Smooth muscle cell (in vitro differentiated cells): Measurements from ENCODE around the gene VSTM4. TPM values are rescaled to one million over a fixed set of nuclear protein-coding genes. Genes with fewer than 3 reads are reported as not detected.

Source experiments
- DNase-seq: peaks from one replicate; lab custom pipeline; 2025; ENCODE audit not compliant: unreplicated experiment; lab: John Stamatoyannopoulos, UW
- H2AFZ ChIP-seq: fragments of 200-600 bp; sonication (generic); 2 replicates; pipeline ENCODE4 v1.6.0; 2016; ENCODE audit warnings: antibody characterized with exemption, low read depth, mild to moderate bottlenecking
- H3F3A ChIP-seq: fragments of 200-600 bp; sonication (generic); 2 replicates; pipeline ENCODE4 v1.6.0; 2017; ENCODE audit warnings: antibody characterized with exemption, low read depth
- H3K27ac ChIP-seq: fragments of 200-600 bp; sonication (generic); 2 replicates; pipeline ENCODE4 v1.5.1; 2016; ENCODE audit warnings: low read depth, mild to moderate bottlenecking
- H3K27me3 ChIP-seq: fragments of 200-600 bp; sonication (generic); 2 replicates; pipeline ENCODE4 v1.6.1; 2016; ENCODE audit warnings: low read depth, mild to moderate bottlenecking
- H3K36me3 ChIP-seq: fragments of 200-600 bp; sonication (generic); 2 replicates; pipeline ENCODE4 v1.5.1; 2016; ENCODE audit warnings: low read depth
- H3K4me1 ChIP-seq: fragments of 200-600 bp; sonication (generic); 2 replicates; pipeline ENCODE4 v1.5.1; 2016; ENCODE audit warnings: low read depth
- H3K4me2 ChIP-seq: fragments of 200-600 bp; sonication (generic); 2 replicates; pipeline ENCODE4 v1.6.0; 2016; ENCODE audit warnings: mild to moderate bottlenecking
- H3K4me3 ChIP-seq: fragments of 200-600 bp; sonication (generic); 2 replicates; pipeline ENCODE4 v1.5.1; 2016; ENCODE audit warnings: mild to moderate bottlenecking
- H3K79me2 ChIP-seq: fragments of 200-600 bp; sonication (generic); 2 replicates; pipeline ENCODE4 v1.6.0; 2016; ENCODE audit warnings: low read depth, mild to moderate bottlenecking
- H3K9ac ChIP-seq: fragments of 200-600 bp; sonication (generic); 2 replicates; pipeline ENCODE4 v1.6.0; 2016; ENCODE audit warnings: low read depth
- H3K9me3 ChIP-seq: fragments of 200-600 bp; sonication (generic); replicated peaks from 2 replicates; pipeline ENCODE4 v1.5.1; 2016; ENCODE audit warnings: low read depth
- H4K20me1 ChIP-seq: fragments of 200-600 bp; sonication (generic); 2 replicates; pipeline ENCODE4 v1.6.0; 2016; ENCODE audit warnings: low read depth
- CTCF ChIP-seq: fragments of 200-600 bp; sonication (generic); IDR thresholded peaks from 2 replicates; pipeline ENCODE4 v1.5.1; 2017; ENCODE audit warnings: borderline replicate concordance, mild to moderate bottlenecking, antibody characterized with exemption; ENCODE audit not compliant: insufficient read depth, poor library complexity, severe bottlenecking
- WGBS: methylation state at CpG from one replicate; pipeline ENCODE4 v1.1.7; 2016; ENCODE audit warnings: low lambda C conversion rate; 5-methylcytosine and 5-hydroxymethylcytosine counted together
- polyA plus RNA-seq: library from polyadenylated mRNA; unstranded; fragments of >200 nt; fragmentation: Nextera tagmentation; extraction: Ambion mirVana; gene quantifications from 2 replicates; pipeline ENCODE4 v1.2.1, GENCODE V29; 2016
- total RNA-seq: library from RNA; depleted of rRNA; stranded (reverse); fragments of >200 nt; gene quantifications from 2 replicates; pipeline ENCODE4 v1.2.3, GENCODE V29; 2014

Gene VSTM4
- total and polyA plus RNA-seq, 2 experiments from 2014 or later: 5.1 to 7.7 TPM

- no peaks in the 10 kb centered on the region for H3K79me2 ChIP-seq
- H3K4me3 ChIP-seq: no peak overlapping the region
- 95% methylated on average over 5 of the region's 5 CpGs for WGBS
- TF ChIP-seq CTCF: no peak
- no peak overlapping the region for H2AFZ ChIP-seq
- H3K4me2 ChIP-seq: no peak overlapping the region
- no peaks in the 10 kb centered on the region for H3F3A ChIP-seq
- no peaks in the 10 kb centered on the region for H3K36me3 ChIP-seq
- no peak overlapping the region for H3K9ac ChIP-seq
- H3K9me3 ChIP-seq: no peaks in the 10 kb centered on the region
- H3K27ac ChIP-seq: peak overlapping the region; percentile 99
- H4K20me1 ChIP-seq: no peaks in the 10 kb centered on the region
- no peaks in the 10 kb centered on the region for H3K27me3 ChIP-seq
- no peak for DNase-seq
- no peaks in the 10 kb centered on the region for H3K4me1 ChIP-seq
These were observed 26.4 kb upstream of the VSTM4 start for GRCh38 chr10:49141541-49142332.

GRCh38 chr10:49140304-49141177 lies 25.2 kb upstream of the VSTM4 start:
- H3K4me2 ChIP-seq: peak overlapping the region; percentile 15
- no peak overlapping the region for H3K4me3 ChIP-seq
- DNase-seq: no peak
- TF ChIP-seq CTCF: no peak
- peak overlapping the region; percentile 99 for H3K27ac ChIP-seq
- H3K79me2 ChIP-seq: no peaks in the 10 kb centered on the region
- H3F3A ChIP-seq: no peaks in the 10 kb centered on the region
- no peak overlapping the region for H2AFZ ChIP-seq
- WGBS: 76% methylated on average over 5 of the region's 5 CpGs
- no peaks in the 10 kb centered on the region for H3K36me3 ChIP-seq
- H3K9me3 ChIP-seq: no peaks in the 10 kb centered on the region
- no peaks in the 10 kb centered on the region for H3K27me3 ChIP-seq
- no peaks in the 10 kb centered on the region for H3K4me1 ChIP-seq
- H4K20me1 ChIP-seq: no peaks in the 10 kb centered on the region
- H3K9ac ChIP-seq: peak overlapping the region; percentile 65

GRCh38 chr10:49139846-49140195 lies 24.5 kb upstream of the VSTM4 start:
- no peaks in the 10 kb centered on the region for H3K4me1 ChIP-seq
- H2AFZ ChIP-seq: no peak overlapping the region
- DNase-seq: no peak
- H3K4me3 ChIP-seq: no peak overlapping the region
- no peak for TF ChIP-seq CTCF
- no peaks in the 10 kb centered on the region for H3K27me3 ChIP-seq
- peak overlapping the region; percentile 99 for H3K27ac ChIP-seq
- H3K36me3 ChIP-seq: no peaks in the 10 kb centered on the region
- H3K4me2 ChIP-seq: peak overlapping the region; percentile 71
- no peaks in the 10 kb centered on the region for H3K9me3 ChIP-seq
- H3K79me2 ChIP-seq: no peaks in the 10 kb centered on the region
- 32% methylated on average over 4 of the region's 4 CpGs for WGBS
- H4K20me1 ChIP-seq: no peaks in the 10 kb centered on the region
- no peaks in the 10 kb centered on the region for H3F3A ChIP-seq
- peak overlapping the region; percentile 92 for H3K9ac ChIP-seq
